ENCODE measurements around the gene KRTAP4-16.
"Not testable (repeated sequence)": the region's sequence is repeated elsewhere in the genome, so short reads cannot be mapped to it uniquely, and the experiment has no call there.

Gene KRTAP4-16

DNA sequence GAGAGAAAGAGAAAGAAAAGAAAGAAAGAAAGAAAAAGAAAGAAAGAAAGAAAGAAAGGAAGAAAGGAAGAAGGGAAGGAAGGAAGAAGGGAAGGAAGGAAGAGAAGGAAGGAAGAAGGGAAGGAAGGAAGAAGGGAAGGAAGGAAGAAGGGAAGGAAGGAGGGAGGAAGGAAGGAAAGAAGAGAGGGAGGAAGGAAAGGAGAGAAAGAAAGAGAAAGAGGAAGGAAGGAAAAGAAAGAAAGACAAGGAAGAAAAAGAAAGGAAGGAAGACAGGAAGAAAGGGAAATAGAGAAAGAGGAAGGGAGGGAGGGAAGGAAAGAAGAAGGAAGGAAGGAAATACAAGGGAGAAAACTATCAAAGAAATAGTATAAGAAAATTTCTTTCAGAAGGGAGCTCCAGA is 25.2 kb downstream of the KRTAP4-16 start:
- FAIRE-seq (no peak), DNase-seq (ENCODE audit: low spot score) (no peak)

DNA sequence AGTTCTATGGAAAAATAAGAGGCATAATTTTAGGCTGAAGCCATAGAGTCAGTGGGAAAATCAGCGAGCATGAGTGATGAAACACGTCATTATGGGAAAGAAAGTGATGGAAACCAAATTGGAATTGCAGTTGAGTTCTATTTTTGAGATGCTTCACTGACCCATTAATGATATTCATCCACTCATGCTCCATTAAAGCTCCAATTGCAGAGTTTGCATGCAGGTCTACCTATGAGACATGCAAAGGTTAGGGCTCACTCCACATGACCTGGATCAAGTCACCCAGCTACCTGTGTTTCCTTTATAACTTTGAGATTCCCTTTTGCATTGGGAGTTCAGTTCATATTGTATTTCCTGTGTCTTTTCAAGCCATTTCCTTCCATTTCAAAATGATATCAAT is 28.3 kb downstream of the KRTAP4-16 start:
- no peak for DNase-seq (ENCODE audit: low spot score)
- no peak for FAIRE-seq

DNA sequence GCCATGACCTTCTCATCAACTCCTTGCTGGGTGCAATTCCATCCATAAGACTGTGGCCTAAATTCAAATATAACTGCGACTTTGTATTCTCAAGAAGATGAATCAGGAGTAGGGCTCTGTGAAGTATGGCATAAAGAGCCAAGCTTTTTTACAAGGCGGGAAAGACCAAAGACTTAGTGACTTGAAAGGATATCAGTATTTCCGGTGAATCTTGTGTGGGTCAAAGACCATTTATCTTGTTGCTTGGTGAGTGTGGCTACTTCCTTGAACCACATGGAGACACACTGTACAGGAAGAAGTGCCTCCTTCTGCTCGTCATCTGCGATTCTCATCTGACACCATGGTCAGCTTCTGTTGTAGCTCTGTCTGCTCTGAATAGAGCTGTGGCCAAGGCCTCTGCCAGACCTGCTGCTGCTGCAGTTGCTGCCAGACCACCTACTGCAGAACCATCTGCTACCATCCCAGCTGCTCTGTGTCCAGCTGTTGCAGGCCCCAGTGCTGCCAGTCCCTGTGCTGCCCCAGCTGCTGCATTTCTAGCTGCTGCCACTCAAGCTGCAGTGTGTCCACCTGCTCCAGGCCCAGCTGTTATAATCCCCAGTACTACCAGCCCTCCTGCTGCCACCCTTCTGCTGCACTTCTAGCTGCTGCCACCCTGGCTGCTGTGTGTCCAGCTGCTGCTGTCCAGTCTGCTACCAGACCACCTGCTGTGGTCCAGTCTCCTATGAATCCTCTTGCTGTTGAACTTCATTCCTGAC is 30.2 kb downstream of the KRTAP4-16 start:
- FAIRE-seq: no peak
- no peak for DNase-seq (ENCODE audit: low spot score)

- DNase-seq (ENCODE audit: low spot score) (no peak), FAIRE-seq (no peak)
These were observed 33.0 kb downstream of the KRTAP4-16 start for GRCh38 chr17:41069031-41069430.

- no peak for DNase-seq (ENCODE audit: low spot score)
- no peak for FAIRE-seq
These were observed 34.7 kb downstream of the KRTAP4-16 start for GRCh38 chr17:41067281-41067680.

GRCh38 chr17:41065829-41066624 is 36.0 kb downstream of the KRTAP4-16 start, which contains the start of gene KRTAP2-4:
Gene KRTAP2-4, minus strand, starts transcription at chr17:41065879. Its CDS starts 34 bp downstream, at chr17:41065845.
- FAIRE-seq (peak; percentile 99), DNase-seq (ENCODE audit: low spot score) (peak; percentile 99)

DNA sequence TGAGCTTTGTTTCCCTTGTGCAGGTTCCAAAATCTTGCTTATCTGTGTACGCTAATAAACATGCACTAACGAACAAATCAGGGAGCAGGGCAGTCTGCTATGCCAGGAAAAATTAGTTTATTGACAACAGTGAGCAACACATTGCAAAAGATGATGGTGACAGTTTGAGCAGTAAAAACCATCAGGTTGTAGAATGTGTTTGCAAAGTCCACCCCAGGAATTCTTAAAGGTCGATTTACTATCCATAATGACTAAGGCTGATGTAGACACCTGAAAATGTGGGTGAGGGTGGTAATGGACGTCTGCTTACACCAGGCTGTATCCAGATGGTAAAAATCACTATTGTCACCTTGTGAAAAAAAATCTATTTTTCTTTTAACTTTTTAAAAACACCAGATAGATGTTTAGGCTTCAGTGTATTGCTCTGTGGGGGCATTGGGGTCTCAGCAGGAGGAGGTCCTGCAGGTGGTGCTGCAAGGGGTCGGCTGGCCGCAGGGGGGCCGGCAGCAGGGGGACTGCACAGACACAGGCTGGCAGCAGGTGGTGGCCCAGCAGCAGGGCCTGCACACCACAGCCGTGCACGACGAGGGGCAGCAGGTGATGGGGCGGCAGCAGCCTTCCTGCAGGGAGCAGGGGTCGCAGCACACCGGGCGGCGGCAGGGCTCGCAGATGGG is 36.9 kb downstream of the KRTAP4-16 start:
- FAIRE-seq: not testable (repeated sequence)

DNA sequence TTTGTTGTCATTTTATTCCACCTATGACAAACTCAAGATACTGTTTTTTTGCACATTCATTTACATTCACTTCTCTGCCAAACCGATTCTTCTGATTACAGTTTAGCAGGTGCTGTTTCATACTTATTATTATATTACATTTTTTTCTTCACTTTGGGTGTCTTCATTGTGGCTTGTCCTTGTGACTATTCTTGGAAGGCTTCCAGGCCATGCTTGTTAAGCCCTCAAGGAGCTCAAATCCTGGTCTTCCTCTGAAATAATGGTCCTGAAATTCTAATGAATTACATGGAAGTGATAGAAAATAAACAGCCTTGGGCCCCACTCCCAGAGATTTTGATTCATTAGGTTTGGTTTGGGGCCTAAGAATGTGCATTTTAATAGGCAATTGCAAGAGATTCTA is 37.7 kb downstream of the KRTAP4-16 start:
- DNase-seq (ENCODE audit: low spot score): no peak
- FAIRE-seq: no peak

More for the DNA sequence above, 36.9 kb downstream of the KRTAP4-16 start:
- DNase-seq (ENCODE audit: low spot score): not testable (repeated sequence)

DNA sequence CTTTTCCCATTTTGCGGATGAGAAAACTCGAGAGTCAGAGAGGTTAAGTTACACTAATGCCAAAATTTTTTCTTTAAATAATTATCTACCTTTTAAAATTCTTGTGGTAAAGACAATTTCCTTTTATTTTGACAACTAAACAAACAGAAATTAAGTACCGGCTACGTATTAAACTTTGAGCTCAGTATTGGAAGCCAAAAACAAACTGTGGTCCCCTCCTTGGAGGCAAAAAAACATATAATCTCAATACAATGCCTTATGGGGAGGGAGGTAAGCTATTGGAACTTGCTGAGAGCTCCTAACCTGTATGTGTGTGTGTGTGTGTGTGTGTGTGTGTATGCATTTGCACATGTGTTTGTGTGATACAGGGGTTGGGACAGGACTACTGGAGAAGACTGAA is 38.6 kb downstream of the KRTAP4-16 start:
- FAIRE-seq: no peak

GRCh38 chr17:41061964-41062363 is 40.0 kb downstream of the KRTAP4-16 start:
- FAIRE-seq (peak; percentile 95), DNase-seq (ENCODE audit: low spot score) (peak; percentile 94)

More for the DNA sequence above, 38.6 kb downstream of the KRTAP4-16 start:
- DNase-seq (ENCODE audit: low spot score): no peak

DNA sequence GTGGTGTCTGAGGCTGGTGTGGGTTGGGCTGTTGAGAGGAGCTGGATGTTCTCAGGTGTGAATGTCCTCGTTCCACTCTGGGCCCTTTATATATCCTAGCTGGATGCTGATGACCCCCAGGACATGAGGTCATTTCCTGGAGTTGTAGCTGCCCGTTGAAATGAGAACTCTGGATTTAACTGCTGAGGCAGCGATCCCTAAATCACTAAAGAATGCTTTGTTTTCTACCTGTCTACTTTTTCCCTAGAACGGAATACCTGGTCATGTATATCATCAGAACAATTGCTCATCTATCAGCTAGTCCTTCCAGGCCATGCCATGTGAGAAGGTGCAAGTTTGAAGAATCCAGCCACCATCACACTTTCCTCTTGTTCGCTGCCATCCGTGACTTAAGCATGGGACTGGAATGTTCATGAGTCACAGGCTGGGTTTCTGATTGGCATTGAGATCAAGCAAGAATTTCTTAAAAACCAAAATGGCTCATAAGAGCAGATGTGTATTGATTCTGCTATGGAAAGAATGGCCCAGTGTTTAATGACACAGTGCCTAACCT is 41.9 kb downstream of the KRTAP4-16 start, which contains the start of gene KRTAP2-3:
TSS of gene KRTAP2-3 (minus strand) at position 63 of the 553 bp plus-strand sequence. CDS start 64 bp downstream, outside the sequence.
- DNase-seq (ENCODE audit: low spot score) (peak; percentile 97), FAIRE-seq (peak; percentile 98)

- FAIRE-seq (peak; percentile 33), DNase-seq (ENCODE audit: low spot score) (peak; percentile 37)
These were observed 42.5 kb downstream of the KRTAP4-16 start for GRCh38 chr17:41059276-41060051.

DNA sequence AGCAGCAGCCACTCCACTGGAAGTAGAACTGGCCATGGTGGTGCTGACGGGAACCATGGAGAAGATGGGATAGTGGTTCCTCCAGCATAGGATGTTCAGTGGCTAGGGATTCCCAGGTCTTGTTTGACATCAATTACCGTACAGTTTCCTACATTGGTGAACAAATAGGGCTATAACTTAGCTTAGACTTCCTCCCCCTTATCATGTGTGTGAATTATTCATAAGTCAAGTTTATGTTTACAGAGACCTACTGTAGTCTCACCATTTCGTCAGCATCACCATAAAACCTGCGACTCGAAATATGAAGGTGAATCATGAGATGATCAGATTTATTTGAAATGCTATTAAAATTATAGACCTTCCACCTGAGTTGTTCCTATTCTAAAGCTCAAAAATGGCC is 43.3 kb downstream of the KRTAP4-16 start:
- DNase-seq (ENCODE audit: low spot score) (no peak), FAIRE-seq (no peak)

GRCh38 chr17:41057547-41057946 is 44.5 kb downstream of the KRTAP4-16 start:
- FAIRE-seq: no peak
- no peak for DNase-seq (ENCODE audit: low spot score)

DNA sequence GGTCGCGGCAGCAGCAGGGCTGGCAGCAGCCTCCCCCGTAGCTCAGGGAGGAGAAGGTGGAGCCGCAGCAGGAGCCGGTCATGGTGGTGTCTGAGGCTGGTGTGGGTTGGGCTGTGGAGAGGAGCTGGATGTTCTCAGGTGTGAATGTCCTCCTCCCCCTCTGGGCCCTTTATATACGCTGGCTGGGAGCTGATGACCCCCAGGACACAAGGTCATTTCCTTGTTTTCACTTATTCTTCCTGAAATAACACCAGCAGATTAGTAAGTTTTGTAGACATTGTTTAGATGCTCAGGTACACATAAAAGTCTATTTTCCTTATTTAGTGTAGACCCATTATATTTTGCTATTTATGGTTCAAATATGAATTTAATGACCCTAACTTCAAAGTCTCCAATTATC is 46.9 kb downstream of the KRTAP4-16 start, which contains the start of gene KRTAP2-2:
TSS of gene KRTAP2-2 (minus strand) at position 101 of the 400 bp plus-strand sequence. CDS start at position 82, 19 bp downstream.
- FAIRE-seq; DNase-seq (ENCODE audit: low spot score): not testable (repeated sequence)

- not testable (repeated sequence) for FAIRE-seq
These were observed 47.5 kb downstream of the KRTAP4-16 start for GRCh38 chr17:41054556-41054955.

GRCh38 chr17:41054025-41054424 is 48.0 kb downstream of the KRTAP4-16 start:
- FAIRE-seq (no peak), DNase-seq (ENCODE audit: low spot score) (no peak)

More at GRCh38 chr17:41054556-41054955, 47.5 kb downstream of the KRTAP4-16 start:
- not testable (repeated sequence) for DNase-seq (ENCODE audit: low spot score)

DNA sequence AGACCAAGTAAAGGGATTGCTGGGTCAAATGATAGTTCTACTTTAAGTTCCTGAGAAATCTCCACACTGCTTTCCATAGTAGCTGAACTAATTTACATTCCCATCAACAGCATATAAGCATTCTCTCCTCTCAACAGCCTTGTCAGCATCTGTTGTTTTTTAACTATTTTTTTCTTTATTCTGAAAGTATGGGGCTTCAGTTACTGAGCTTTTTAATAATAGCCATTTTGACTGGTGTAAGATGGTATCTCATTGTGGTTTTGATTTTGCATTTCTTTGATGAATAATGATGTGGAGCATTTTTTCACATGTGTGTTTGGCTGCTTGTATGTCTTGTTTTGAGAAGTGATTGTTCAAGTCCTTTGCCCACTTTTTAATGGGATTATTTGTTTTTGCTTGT is 49.4 kb downstream of the KRTAP4-16 start:
- no peak for FAIRE-seq

More for the DNA sequence above, 49.4 kb downstream of the KRTAP4-16 start:
- DNase-seq (ENCODE audit: low spot score): no peak
